ENCODE results near the gene PLCD4.

DNA sequence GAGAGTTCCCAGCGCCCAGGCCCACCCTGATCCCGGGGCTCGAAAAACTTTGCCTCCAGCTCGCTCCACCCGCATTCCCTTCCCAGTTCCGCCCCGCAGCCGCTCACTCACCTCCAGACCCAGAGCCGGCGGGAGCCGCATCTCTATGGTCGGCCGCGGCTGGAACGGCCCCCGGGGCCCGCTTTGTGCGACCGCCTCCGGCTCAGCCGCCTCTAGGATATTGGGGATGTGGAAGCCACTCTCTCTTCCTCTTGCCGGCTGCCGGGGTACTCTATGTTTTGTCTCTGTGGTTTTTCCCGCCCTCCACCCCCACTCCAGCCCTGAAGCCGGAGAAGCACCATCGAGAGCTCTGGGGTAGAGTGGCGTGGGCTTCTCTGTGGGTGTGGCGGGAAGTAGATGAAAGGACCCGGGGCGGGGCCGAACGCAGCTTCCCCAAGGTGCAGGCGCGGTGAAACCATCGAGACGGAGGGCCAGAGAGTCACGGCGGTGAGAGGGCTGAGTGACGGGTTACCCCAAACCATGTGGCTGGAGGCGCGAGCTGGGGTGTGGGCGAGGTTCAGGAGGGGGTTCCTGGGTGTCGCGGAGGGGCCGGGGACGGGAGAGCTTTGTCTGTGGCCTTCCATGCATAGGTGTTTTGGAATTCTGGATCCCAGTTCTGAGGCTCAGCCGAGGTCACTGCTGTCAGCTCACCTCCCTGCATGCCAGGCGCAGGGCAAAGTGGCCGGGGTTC, 51.7 kb downstream of the PLCD4 start, which contains the start of the genes BCS1L and ZNF142:
- TF ChIP-seq, protein P1, sequence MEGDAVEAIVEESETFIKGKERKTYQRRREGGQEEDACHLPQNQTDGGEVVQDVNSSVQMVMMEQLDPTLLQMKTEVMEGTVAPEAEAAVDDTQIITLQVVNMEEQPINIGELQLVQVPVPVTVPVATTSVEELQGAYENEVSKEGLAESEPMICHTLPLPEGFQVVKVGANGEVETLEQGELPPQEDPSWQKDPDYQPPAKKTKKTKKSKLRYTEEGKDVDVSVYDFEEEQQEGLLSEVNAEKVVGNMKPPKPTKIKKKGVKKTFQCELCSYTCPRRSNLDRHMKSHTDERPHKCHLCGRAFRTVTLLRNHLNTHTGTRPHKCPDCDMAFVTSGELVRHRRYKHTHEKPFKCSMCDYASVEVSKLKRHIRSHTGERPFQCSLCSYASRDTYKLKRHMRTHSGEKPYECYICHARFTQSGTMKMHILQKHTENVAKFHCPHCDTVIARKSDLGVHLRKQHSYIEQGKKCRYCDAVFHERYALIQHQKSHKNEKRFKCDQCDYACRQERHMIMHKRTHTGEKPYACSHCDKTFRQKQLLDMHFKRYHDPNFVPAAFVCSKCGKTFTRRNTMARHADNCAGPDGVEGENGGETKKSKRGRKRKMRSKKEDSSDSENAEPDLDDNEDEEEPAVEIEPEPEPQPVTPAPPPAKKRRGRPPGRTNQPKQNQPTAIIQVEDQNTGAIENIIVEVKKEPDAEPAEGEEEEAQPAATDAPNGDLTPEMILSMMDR (IDR thresholded peaks at IDR 0.05; ENCODE audit: low read depth, low read length, missing input control) = no peak
- peak; percentile 44 to 52 for TF ChIP-seq RAD21 (IDR thresholded peaks at IDR 0.05)
- TF ChIP-seq, protein P2, sequence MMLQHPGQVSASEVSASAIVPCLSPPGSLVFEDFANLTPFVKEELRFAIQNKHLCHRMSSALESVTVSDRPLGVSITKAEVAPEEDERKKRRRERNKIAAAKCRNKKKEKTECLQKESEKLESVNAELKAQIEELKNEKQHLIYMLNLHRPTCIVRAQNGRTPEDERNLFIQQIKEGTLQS (IDR thresholded peaks at IDR 0.05) = peak; percentile 35
- peak; percentile 53 for TF ChIP-seq TAF1 (conservative IDR thresholded peaks at IDR 0.05)
- peak; percentile 89 for TF ChIP-seq MAX (IDR thresholded peaks at IDR 0.05)
- TF ChIP-seq, protein P3, sequence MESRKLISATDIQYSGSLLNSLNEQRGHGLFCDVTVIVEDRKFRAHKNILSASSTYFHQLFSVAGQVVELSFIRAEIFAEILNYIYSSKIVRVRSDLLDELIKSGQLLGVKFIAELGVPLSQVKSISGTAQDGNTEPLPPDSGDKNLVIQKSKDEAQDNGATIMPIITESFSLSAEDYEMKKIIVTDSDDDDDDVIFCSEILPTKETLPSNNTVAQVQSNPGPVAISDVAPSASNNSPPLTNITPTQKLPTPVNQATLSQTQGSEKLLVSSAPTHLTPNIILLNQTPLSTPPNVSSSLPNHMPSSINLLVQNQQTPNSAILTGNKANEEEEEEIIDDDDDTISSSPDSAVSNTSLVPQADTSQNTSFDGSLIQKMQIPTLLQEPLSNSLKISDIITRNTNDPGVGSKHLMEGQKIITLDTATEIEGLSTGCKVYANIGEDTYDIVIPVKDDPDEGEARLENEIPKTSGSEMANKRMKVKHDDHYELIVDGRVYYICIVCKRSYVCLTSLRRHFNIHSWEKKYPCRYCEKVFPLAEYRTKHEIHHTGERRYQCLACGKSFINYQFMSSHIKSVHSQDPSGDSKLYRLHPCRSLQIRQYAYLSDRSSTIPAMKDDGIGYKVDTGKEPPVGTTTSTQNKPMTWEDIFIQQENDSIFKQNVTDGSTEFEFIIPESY (IDR thresholded peaks at IDR 0.05) = no peak
- TF ChIP-seq JUND (IDR thresholded peaks at IDR 0.05) = peak in 1 of 2 donors; percentile 28
- TF ChIP-seq RXRA (IDR thresholded peaks at IDR 0.05) = peak; percentile 39 to 64
- peak; percentile 13 to 30 for TF ChIP-seq HNF4A (conservative IDR thresholded peaks at IDR 0.05)
- TF ChIP-seq EGR1 (IDR thresholded peaks at IDR 0.05; ENCODE audit: low read depth in 2 of 2) = peak in 1 of 2 donors; percentile 48

All from liver (tissue), 3 donors.